HG03432 (cell line): ENCODE measurements around the gene TTLL1.

Experiments
- ATAC-seq: cut with Tn5 transposase; IDR thresholded peaks from one replicate; pipeline ENCODE4 v1.9.1; 2021; ENCODE audit warnings: mild to moderate bottlenecking, moderate library complexity; ENCODE audit not compliant: unreplicated experiment

Gene TTLL1

DNA sequence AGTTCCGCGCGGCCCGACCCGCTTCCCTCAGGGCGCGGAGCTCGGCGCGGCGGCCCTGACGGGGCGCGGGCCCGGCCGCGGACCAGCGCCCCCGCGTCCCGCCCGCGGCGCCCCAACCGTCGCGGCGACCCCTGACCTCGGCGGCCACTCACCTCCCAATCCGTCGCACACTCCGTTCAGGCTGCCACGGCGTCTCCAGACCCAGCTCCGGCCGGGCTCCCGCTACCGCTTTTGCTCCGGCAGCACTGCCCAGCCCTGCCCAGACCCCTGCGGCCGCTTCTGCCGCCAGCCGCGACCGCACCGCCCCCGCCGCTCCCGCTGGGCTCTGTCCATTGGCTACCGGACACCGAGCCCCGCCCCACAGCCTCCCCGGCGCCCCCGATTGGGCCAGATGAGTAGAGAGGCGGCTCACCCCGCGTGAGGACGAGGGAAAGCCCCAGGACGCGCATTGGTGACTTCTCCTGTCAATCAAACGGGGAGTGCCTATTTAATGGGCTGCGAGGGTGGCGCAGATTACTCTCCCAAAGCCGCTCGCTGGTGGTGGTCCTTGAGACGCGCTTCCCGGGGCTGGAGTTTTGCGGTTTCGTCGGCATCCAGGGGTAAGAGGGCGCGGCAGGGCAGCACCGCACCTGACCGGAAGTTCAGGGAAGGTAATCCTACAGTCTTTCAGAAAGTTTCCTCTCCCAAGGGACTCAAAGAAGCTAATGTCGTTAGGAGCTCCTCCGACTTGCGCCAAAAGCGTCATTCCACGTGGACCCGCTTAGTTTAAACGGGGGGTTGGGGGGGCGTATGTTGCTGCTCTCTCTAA, 74.1 kb downstream of the TTLL1 start, which contains the start of gene PACSIN2:
PACSIN2 (minus strand) TSS at position 281 of the 808 bp plus-strand sequence. CDS start 103,069 bp downstream, outside the sequence.
- peak; percentile 91 for ATAC-seq

DNA sequence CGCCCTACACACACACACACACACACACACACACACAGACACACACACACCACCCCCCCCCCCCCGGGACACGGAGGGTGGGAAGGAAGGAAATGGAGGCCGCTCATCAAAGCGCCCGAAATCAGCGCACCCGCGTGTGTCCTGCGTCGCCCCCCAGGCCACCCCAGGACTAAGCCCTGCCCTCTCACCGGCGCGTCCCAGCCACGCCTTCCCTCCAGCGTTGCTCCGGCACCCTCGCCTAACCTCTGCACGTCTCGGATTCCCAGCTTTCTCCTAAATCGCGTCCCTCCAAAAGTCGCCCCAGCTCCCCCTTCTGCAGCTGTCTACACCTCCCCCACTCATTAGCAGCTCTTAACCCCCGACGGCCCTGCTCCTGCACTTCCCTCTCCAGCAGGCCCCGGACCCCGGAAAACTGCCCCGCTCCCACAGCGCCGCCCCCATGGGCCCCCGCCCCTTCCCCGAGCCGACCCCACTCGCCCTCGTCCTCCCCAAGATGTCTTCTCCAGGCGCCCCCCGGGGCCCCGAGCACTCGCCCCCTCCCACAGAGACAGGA, 74.8 kb downstream of the TTLL1 start:
- ATAC-seq = peak; percentile 29

DNA sequence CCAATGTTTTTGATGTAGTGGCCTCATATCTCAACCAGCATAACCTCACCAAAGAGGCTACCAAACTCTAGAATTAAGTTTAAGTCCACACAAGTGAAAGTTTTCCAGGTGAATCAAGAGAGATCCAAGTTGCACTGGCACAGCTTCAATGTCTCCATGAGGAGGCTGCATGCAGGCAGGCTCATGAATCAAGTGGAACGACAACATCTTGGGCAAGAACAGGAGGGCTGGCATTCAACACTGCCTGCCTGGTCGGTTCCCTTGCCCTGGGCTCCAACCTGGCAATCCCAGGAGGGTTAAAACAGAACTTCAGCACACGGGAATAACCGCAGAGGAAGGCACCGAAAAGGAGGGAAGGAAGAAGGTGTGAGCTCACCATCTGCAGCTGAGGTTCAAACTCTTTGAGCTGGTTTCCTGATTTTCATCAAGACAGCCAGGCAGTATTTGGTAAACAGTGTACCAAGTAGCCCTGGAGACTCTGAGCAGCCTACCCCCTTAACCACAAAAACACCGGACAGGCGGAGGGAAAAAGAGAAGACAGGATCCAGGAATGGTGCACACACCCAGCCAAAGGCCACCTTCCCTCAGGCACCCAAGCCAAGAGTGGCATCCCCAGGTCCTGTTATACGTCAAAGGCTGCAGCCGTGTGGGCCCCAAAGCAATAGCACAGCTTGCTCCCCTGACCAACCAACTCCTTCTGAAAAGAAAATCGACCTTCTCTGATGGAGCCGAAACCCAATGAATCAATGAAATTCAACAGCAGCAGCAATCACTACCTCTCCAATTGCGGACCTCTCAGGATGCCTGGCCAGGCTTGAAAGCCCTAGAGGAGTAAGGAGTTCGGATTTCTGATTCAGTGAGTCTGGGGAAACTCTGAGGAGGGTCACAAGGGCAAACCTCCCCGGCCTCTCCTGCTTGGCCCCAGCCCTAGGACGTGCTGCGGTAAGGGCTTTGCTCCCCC, 75.6 kb downstream of the TTLL1 start:
- ATAC-seq = peak; percentile 9

DNA sequence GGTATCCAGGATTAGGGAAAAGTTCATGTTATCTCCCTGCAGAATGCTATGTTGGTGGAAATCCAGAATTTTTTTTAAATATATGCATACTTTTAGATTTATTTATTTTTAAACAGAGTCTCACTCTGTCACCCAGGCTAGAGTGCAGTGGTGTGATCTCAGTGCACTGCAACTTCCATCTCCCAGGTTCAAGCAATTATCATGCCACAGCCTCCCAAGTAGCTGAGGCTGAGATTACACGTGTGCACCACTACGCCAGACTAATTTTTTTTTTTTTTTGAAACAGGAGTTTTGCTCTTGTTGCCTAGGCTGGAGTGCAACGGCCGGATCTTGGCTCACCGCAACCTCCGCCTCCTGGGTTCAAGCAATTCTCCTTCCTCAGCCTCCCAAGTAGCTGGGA, 76.8 kb downstream of the TTLL1 start:
- no peak for ATAC-seq

- ATAC-seq = no peak
Measured at GRCh38 chr22:43011079-43011478, 78.1 kb downstream of the TTLL1 start.

DNA sequence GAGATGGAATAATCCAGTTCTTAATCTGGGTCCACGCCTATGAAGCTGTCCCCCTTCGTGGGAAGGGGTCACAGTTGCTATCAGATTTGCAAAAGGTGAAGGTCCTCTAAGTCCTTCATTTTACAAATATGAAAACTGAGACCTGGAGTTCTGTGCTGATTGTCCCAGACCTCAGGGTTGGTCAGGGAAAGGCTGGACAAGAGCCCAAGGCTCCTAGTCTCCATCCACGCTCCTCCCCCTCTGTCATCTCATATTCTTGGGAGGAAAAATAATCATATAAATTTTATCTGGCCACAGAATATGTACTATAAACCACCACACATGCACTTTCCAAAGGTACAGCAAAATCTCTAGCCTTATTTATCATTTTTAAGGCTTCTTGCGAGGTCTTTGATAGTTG, 79.7 kb downstream of the TTLL1 start:
- no peak for ATAC-seq

- ATAC-seq = no peak
Measured at GRCh38 chr22:43008921-43009320, 80.3 kb downstream of the TTLL1 start.

DNA sequence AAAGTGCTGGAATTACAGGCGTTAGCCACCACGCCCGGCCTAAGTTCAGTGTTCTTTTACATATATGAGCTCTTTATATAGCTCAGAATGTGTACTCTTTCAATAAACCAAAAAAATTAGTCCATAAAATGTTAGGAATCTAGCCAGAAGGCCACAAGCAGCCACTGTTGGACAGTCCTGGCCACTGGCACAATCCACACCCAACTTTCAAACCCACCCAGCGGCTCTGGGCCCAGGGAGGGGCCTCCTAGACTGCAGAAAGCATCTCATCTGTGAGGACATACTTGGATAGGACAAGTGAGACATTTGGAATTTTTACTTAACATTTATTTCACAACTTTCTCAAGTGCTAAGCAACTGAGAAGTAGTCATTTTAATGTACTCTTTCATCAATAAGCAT, 80.7 kb downstream of the TTLL1 start:
- ATAC-seq = no peak

GRCh38 chr22:43007519-43008102, 81.6 kb downstream of the TTLL1 start:
- no peak for ATAC-seq

- no peak for ATAC-seq
Measured at GRCh38 chr22:43006753-43007152, 82.4 kb downstream of the TTLL1 start.

- no peak for ATAC-seq
Measured at GRCh38 chr22:43006016-43006505, 83.1 kb downstream of the TTLL1 start.

- ATAC-seq = no peak
Measured at GRCh38 chr22:43005106-43005505, 84.1 kb downstream of the TTLL1 start.

GRCh38 chr22:43004362-43005035, 84.7 kb downstream of the TTLL1 start:
- ATAC-seq = no peak

DNA sequence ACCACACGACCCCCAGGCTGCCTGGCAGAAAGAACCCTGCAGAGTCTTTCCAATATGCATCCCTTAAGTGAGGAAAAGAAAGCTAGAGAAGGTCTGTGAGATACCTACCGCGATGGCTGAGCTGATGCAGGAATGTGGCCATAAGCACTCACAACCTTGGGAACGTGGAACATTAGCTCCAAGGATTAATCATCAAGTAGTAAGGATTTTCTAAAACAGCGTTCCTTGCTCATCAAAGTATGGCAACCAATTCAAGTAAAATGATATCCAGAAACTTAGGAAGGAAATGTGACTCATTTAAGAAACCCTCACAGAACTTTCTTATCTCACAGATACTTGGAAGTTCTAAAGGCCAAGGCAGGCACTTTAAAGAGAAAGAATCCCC, 87.0 kb downstream of the TTLL1 start:
- no peak for ATAC-seq

DNA sequence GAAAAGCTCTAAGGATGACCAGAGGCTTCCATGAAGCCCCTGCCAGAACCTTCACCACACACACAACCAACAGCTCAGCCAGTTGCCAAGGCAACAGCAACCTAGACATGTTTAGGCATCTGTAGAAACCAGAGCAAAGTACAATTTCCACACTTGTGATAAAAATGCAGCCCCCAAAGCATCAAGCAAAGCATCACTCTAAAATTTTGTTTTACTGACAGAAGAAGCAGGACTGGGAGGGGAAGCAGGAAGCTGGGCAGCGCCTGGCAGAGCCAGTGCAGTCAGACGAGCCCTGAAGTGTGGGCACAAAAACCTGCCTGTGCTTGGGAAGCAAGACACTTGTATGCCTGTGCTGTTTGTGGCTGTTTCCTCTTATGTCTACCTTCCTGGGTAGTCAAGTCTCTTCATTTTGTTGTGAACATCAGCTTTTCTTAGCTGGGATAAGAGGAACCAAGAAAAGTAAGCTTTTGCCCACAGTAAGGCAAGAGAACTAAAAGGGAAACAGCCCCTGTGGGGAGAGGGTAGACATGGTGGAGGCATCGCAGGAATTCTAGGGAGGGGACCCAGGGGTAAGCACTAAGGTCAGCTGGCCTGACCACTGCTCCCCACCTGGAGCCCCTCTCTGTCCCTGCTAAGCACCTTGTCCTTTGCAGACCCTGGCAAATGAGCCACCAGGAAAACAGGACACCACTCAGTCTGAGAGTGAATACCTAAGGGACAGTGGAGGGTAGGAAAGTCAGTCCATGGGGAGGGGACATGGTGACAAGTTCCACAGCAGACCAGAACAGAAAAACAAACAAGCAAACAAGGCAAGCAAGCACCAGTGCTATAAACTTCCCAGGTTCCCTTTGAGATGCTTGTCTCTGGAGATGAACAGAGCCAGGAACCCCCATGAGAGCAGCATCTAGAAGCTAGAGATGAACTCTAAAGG, 87.7 kb downstream of the TTLL1 start:
- ATAC-seq = no peak

- ATAC-seq = no peak
Measured at GRCh38 chr22:43000441-43001175, 88.6 kb downstream of the TTLL1 start.

GRCh38 chr22:42997582-42998090, 91.6 kb downstream of the TTLL1 start:
- no peak for ATAC-seq

DNA sequence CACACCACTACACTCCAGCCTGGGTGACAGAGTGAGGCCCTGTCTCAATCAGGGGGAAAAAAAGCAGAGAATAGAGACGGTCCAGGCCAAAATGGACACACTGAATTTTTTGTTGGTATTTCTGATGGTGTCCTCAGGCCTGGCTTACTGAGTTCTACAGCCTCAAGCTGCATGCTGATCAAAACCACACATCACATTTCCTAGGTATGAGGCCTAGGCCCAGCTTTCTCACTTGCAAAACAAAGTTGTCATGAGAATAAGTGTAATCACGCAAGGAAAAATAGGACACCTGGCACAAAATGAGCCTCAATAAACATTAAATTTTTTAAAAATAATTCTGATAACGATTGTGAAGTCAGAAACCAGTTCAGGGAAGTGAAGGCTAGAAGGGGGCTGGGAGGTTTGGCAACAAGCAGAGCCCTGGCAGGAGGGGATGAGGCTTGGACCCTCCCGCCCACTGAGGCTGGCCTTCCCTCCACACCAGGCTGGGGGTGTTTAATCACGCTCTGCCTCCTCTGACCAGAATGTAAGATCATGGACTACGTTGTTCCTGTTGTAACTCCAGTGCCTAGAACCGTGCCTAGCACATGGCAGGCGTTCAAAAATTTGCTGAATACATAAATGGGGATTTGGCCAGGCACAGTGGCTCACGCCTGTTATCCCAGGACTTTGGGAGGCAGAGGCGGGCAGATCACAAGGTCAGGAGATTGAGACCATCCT, 92.4 kb downstream of the TTLL1 start:
- ATAC-seq = no peak
